NK-92 treated with Interleukin-12 subunit alpha and Interleukin-12 subunit beta, amount 100 ng/mL, for 24 hours (cell line): ENCODE results near the gene LOXHD1.

Experiments
- DNase-seq: peaks from one replicate; lab custom pipeline; 2025; lab: John Stamatoyannopoulos, UW

LOXHD1 gene

GRCh38 chr18:46475390-46475752 is 181.6 kb downstream of the LOXHD1 start:
- no peak for DNase-seq

GRCh38 chr18:46474487-46475389 is 182.3 kb downstream of the LOXHD1 start:
- DNase-seq: no peak

GRCh38 chr18:46471809-46472498 is 185.1 kb downstream of the LOXHD1 start:
- no peak for DNase-seq

- DNase-seq: no peak
Measured at GRCh38 chr18:46470714-46471113, 186.3 kb downstream of the LOXHD1 start.

- DNase-seq: no peak
Measured at GRCh38 chr18:46469186-46469915, 187.7 kb downstream of the LOXHD1 start.

GRCh38 chr18:46468426-46469180 is 188.4 kb downstream of the LOXHD1 start:
- no peak for DNase-seq

GRCh38 chr18:46466234-46467160 is 190.5 kb downstream of the LOXHD1 start:
- DNase-seq: no peak

- DNase-seq: no peak
Measured at GRCh38 chr18:46464926-46465655, 191.9 kb downstream of the LOXHD1 start.

- DNase-seq: no peak
Measured at GRCh38 chr18:46462523-46462922, 194.5 kb downstream of the LOXHD1 start.

GRCh38 chr18:46461993-46462392 is 195.0 kb downstream of the LOXHD1 start:
- no peak for DNase-seq

- DNase-seq: no peak
Measured at GRCh38 chr18:46460754-46461153, 196.3 kb downstream of the LOXHD1 start.

- DNase-seq: no peak
Measured at GRCh38 chr18:46459789-46460455, 197.1 kb downstream of the LOXHD1 start.

- no peak for DNase-seq
Measured at GRCh38 chr18:46458472-46458871, 198.5 kb downstream of the LOXHD1 start.

GRCh38 chr18:46456691-46457090 is 200.3 kb downstream of the LOXHD1 start:
- no peak for DNase-seq

GRCh38 chr18:46452820-46453219 is 204.2 kb downstream of the LOXHD1 start:
- no peak for DNase-seq

- no peak for DNase-seq
Measured at GRCh38 chr18:46449499-46449898, 207.5 kb downstream of the LOXHD1 start.

- DNase-seq: no peak
Measured at GRCh38 chr18:46449033-46449432, 208.0 kb downstream of the LOXHD1 start.

GRCh38 chr18:46448347-46448746 is 208.7 kb downstream of the LOXHD1 start:
- DNase-seq: no peak

GRCh38 chr18:46447792-46448191 is 209.2 kb downstream of the LOXHD1 start:
- DNase-seq: no peak

GRCh38 chr18:46447323-46447722 is 209.7 kb downstream of the LOXHD1 start:
- no peak for DNase-seq
